HCT116 (cell line): ENCODE measurements around the gene SH3PXD2A.

Experiments
- EZH2 ChIP-seq: fragments of 200-600 bp; sonication (generic); IDR thresholded peaks from 2 replicates; pipeline ENCODE4 v1.6.1; 2017; ENCODE audit warnings: antibody characterized with exemption, mixed run types
- EZH2phosphoT487 ChIP-seq: fragments of 200-600 bp; IDR thresholded peaks from 2 replicates; pipeline ENCODE4 v1.6.1; 2018; ENCODE audit warnings: antibody characterized with exemption, borderline replicate concordance
- POLR2A ChIP-seq: IDR thresholded peaks from 2 replicates; pipeline ENCODE4 v1.7.0; 2011; ENCODE audit warnings: borderline replicate concordance; ENCODE audit not compliant: insufficient read depth, insufficient read length; ENCODE audit errors: extremely low read depth
- RAD21 ChIP-seq: IDR thresholded peaks from 2 replicates; pipeline ENCODE4 v1.6.1; 2012; ENCODE audit warnings: low read depth, mild to moderate bottlenecking
- SP1 ChIP-seq: IDR thresholded peaks from 2 replicates; pipeline ENCODE4 v1.6.1; 2012; ENCODE audit warnings: low read depth
- TCF7L2 ChIP-seq: IDR thresholded peaks from 2 replicates; pipeline ENCODE4 v1.7.0; 2011; ENCODE audit warnings: borderline replicate concordance, inconsistent platforms; ENCODE audit not compliant: insufficient read depth, insufficient read length; ENCODE audit errors: extremely low read depth
- ZNF274 ChIP-seq: fragments of 200-500 bp; sonication (Bioruptor generic); IDR thresholded peaks from 2 replicates; pipeline ENCODE4 v1.6.1; 2014; ENCODE audit warnings: mild to moderate bottlenecking, low read depth, low read length, inconsistent platforms
- TF ChIP-seq, protein P1 (sequence below), 3 experiments: fragments of 200-600 bp in 1 of 3; sonication (generic) in 1 of 3; IDR thresholded peaks in 2 of 3; conservative IDR thresholded peaks in 1 of 3; 2 replicates each; pipeline ENCODE4 v1.5.1; 2012 to 2017; ENCODE audit warnings: low read depth in 2 of 3, low read length in 2 of 3, antibody characterized with exemption in 1 of 3, borderline replicate concordance in 1 of 3, control low read depth in 1 of 3, mild to moderate bottlenecking in 1 of 3, mixed read lengths in 1 of 3, mixed run types in 1 of 3, moderate library complexity in 1 of 3; ENCODE audit not compliant: insufficient read depth in 1 of 3
- TF ChIP-seq, protein P2 (sequence below): IDR thresholded peaks from 2 replicates; pipeline ENCODE4 v1.6.1; 2011; ENCODE audit warnings: mild to moderate bottlenecking, low read length, moderate library complexity; ENCODE audit not compliant: insufficient replicate concordance; ENCODE audit errors: extremely low read depth

GRCh38 chr10:103630156-103630555 is 225.2 kb downstream of the SH3PXD2A start:
- no peak for TF ChIP-seq ZNF274
- TF ChIP-seq EZH2phosphoT487, result no peak
- TF ChIP-seq, protein P1, sequence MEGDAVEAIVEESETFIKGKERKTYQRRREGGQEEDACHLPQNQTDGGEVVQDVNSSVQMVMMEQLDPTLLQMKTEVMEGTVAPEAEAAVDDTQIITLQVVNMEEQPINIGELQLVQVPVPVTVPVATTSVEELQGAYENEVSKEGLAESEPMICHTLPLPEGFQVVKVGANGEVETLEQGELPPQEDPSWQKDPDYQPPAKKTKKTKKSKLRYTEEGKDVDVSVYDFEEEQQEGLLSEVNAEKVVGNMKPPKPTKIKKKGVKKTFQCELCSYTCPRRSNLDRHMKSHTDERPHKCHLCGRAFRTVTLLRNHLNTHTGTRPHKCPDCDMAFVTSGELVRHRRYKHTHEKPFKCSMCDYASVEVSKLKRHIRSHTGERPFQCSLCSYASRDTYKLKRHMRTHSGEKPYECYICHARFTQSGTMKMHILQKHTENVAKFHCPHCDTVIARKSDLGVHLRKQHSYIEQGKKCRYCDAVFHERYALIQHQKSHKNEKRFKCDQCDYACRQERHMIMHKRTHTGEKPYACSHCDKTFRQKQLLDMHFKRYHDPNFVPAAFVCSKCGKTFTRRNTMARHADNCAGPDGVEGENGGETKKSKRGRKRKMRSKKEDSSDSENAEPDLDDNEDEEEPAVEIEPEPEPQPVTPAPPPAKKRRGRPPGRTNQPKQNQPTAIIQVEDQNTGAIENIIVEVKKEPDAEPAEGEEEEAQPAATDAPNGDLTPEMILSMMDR (IDR thresholded peaks at IDR 0.05 in 2 of 3, conservative IDR thresholded peaks at IDR 0.05 in 1 of 3; ENCODE audit: borderline replicate concordance in 1 of 3, insufficient read depth in 1 of 3, low read depth in 2 of 3, low read length in 2 of 3), result no peak
- TF ChIP-seq POLR2A, result no peak
- TF ChIP-seq EZH2, result no peak
- TF ChIP-seq TCF7L2, result no peak
- TF ChIP-seq, protein P2, sequence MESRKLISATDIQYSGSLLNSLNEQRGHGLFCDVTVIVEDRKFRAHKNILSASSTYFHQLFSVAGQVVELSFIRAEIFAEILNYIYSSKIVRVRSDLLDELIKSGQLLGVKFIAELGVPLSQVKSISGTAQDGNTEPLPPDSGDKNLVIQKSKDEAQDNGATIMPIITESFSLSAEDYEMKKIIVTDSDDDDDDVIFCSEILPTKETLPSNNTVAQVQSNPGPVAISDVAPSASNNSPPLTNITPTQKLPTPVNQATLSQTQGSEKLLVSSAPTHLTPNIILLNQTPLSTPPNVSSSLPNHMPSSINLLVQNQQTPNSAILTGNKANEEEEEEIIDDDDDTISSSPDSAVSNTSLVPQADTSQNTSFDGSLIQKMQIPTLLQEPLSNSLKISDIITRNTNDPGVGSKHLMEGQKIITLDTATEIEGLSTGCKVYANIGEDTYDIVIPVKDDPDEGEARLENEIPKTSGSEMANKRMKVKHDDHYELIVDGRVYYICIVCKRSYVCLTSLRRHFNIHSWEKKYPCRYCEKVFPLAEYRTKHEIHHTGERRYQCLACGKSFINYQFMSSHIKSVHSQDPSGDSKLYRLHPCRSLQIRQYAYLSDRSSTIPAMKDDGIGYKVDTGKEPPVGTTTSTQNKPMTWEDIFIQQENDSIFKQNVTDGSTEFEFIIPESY, result no peak
- TF ChIP-seq RAD21, result no peak
- TF ChIP-seq SP1, result no peak
